T-cell (primary cell): ENCODE measurements around the gene MAPK8IP1. TPM values are rescaled to one million over a fixed set of nuclear protein-coding genes. Genes with fewer than 3 reads are reported as not detected.
A peak's percentile ranks its signal among the peaks of the same experiment; 100 is the strongest.

Source experiments
- ATAC-seq, 4 experiments: fragments of 200-7000 bp in 3 of 4; fragments of 150-1000 bp in 1 of 4; cut with Tn5 transposase; replicated peaks in 1 of 4; 1 replicate in 3 of 4; 2 replicates in 1 of 4; pipeline ENCODE4 v1.10.0; 2021; ENCODE audit warnings: moderate library complexity in 3 of 4, mild to moderate bottlenecking in 2 of 4, moderate number of reproducible peaks in 1 of 4
- CTCF ChIA-PET, 2 donors: fragments of 300-600 bp; sonication (Branson Sonifier 250); formaldehyde crosslinking; loops; one replicate each; lab custom pipeline; 2022; ENCODE audit warnings: antibody characterized with exemption in 2 of 2; lab: Charles Lee
- POLR2A ChIA-PET, 2 donors: fragments of 300-600 bp; sonication (Branson Sonifier 250); formaldehyde crosslinking; loops; one replicate each; lab custom pipeline; 2022; ENCODE audit warnings: antibody characterized with exemption in 2 of 2; lab: Charles Lee
- DNase-seq, 35 experiments: peaks; one replicate each; pipeline versions ENCODE4 v3.0.0 to v3.0.0-alpha.2; 2013 to 2023
- H3K27ac ChIP-seq: one replicate; pipeline ENCODE4 v1.5.1; 2013; ENCODE audit warnings: low read length
- H3K27me3 ChIP-seq, 2 experiments: replicated peaks in 1 of 2; 1 replicate in 1 of 2; 2 replicates in 1 of 2; pipeline versions ENCODE4 v1.6.1 to v1.7.0; 2013; ENCODE audit warnings: low read length in 1 of 2, mixed read lengths in 1 of 2; ENCODE audit not compliant: control insufficient read depth in 2 of 2, insufficient read depth in 2 of 2; ENCODE audit errors: extremely low read depth in 1 of 2
- H3K36me3 ChIP-seq, 2 donors: 1 replicate in 1 of 2; 2 replicates in 1 of 2; pipeline versions ENCODE4 v1.6.1 to v1.7.0; 2013; ENCODE audit warnings: low read length in 1 of 2; ENCODE audit not compliant: control insufficient read depth in 2 of 2, insufficient read depth in 1 of 2; ENCODE audit errors: extremely low read depth in 1 of 2
- H3K4me1 ChIP-seq, 2 experiments: 1 replicate in 1 of 2; 2 replicates in 1 of 2; pipeline versions ENCODE4 v1.6.1 to v1.7.0; 2013; ENCODE audit warnings: low read length in 2 of 2, mixed read lengths in 1 of 2; ENCODE audit not compliant: insufficient read depth in 2 of 2, control insufficient read depth in 1 of 2; ENCODE audit errors: extremely low read depth in 1 of 2
- H3K4me3 ChIP-seq, 2 donors: 1 replicate in 1 of 2; 2 replicates in 1 of 2; pipeline versions ENCODE4 v1.5.1 to v1.7.0; 2013; ENCODE audit warnings: mild to moderate bottlenecking in 2 of 2, low read length in 1 of 2, moderate library complexity in 1 of 2; ENCODE audit not compliant: control insufficient read depth in 1 of 2; ENCODE audit errors: extremely low read depth in 1 of 2
- H3K9me3 ChIP-seq: 2 replicates; pipeline ENCODE4 v1.7.0; 2013
- H3K27ac Mint-ChIP-seq, 2 donors: one replicate each; pipeline ENCODE4 v1.8.0; 2020 to 2021; ENCODE audit warnings: mild to moderate bottlenecking in 2 of 2, mixed read lengths in 2 of 2
- H3K27me3 Mint-ChIP-seq, 2 donors: one replicate each; pipeline ENCODE4 v1.8.0; 2021 to 2022; ENCODE audit warnings: mixed read lengths in 2 of 2
- H3K36me3 Mint-ChIP-seq: one replicate; pipeline ENCODE4 v1.8.0; 2021; ENCODE audit warnings: mixed read lengths
- H3K4me1 Mint-ChIP-seq, 3 donors: one replicate each; pipeline ENCODE4 v1.8.0; 2020 to 2022; ENCODE audit warnings: mixed read lengths in 3 of 3, mild to moderate bottlenecking in 1 of 3
- H3K4me3 Mint-ChIP-seq, 3 donors: one replicate each; pipeline ENCODE4 v1.8.0; 2020 to 2022; ENCODE audit warnings: mild to moderate bottlenecking in 3 of 3, mixed read lengths in 3 of 3, moderate library complexity in 3 of 3
- H3K9me3 Mint-ChIP-seq, 3 donors: one replicate each; pipeline ENCODE4 v1.8.0; 2020 to 2022; ENCODE audit warnings: mixed read lengths in 3 of 3
- WGBS: methylation state at CpG from one replicate; pipeline ENCODE4 v1.1.5; 2013; ENCODE audit warnings: missing lambda C conversion rate; ENCODE audit not compliant: insufficient coverage; 5-methylcytosine and 5-hydroxymethylcytosine counted together
- total RNA-seq, 35 experiments: library from RNA in 6 of 35; stranded (reverse) in 6 of 35; fragments of 120-200 nt in 1 of 35; gene quantifications; one replicate each; pipeline versions ENCODE4 v1.2.1 to v1.2.4 and lab custom pipeline; 2013 to 2026

The MAPK8IP1 gene
- total RNA-seq, 5 donors from 2014 or later (not counting 1 experiment from before 2014, with no cell fraction given), result 0.90 to 9.9 (median 1.8) TPM

- H3K27ac ChIP-seq, result peak overlapping the region; percentile 97
- Mint-ChIP-seq H3K4me3 (peak overlapping the region; percentile 85 to 90 (median 87)), H3K27ac (peak overlapping the region; percentile 89 to 90), H3K9me3 (no peaks in the 10 kb centered on the region), H3K27me3 (no peaks in the 10 kb centered on the region), H3K36me3 (peaks cover 12% of the 10 kb centered on the region), H3K4me1 (peaks cover 53 to 60% (median 58%) of the 10 kb centered on the region in 3 donors)
- ChIA-PET POLR2A (interaction anchor here in 1 of 2 donors (0.5 to 1.2 kb wide), 5 partner anchors 11 to 1526 kb away, joined by 3 to 13 read pairs (median 3); partner anchors contain the start of gene PEX16), CTCF (interaction anchor here in 1 of 2 donors (0.9 to 1.5 kb wide), 3 partner anchors 72 to 160 kb away, joined by 4 to 8 read pairs (median 6); partner anchors contain the start of gene PEX16)
- no peaks in the 10 kb centered on the region for H3K27me3 ChIP-seq
- H3K4me3 ChIP-seq, result peak overlapping the region in 1 of 2 donors; percentile 95
- ATAC-seq (no peak), DNase-seq (no peak)
- WGBS, result 94% methylated on average over 3 of the region's 4 CpGs
- peaks cover 19 to 48% of the 10 kb centered on the region in 2 experiments for H3K4me1 ChIP-seq
- H3K36me3 ChIP-seq, result peaks cover 0 to 6% of the 10 kb centered on the region in 2 donors
- H3K9me3 ChIP-seq, result no peaks in the 10 kb centered on the region
Measured at GRCh38 chr11:45846174-45846675, 39.2 kb upstream of the MAPK8IP1 start.

- Histone ChIP-seq H3K4me1 (peaks cover 19 to 50% of the 10 kb centered on the region in 2 experiments), H3K36me3 (peaks cover 0 to 6% of the 10 kb centered on the region in 2 donors), H3K27me3 (no peaks in the 10 kb centered on the region), H3K9me3 (no peaks in the 10 kb centered on the region), H3K27ac (peak within 1 kb of the TSS; percentile 97), H3K4me3 (peak within 1 kb of the TSS; percentile 78 to 95)
- WGBS, result under 1% methylated on average over 73 of the region's 75 CpGs
- POLR2A ChIA-PET, result interaction anchor here (0.6 to 1.2 kb wide), 7 partner anchors 10 to 1794 kb away, joined by 3 to 13 read pairs (median 3); partner anchors contain the start of gene PEX16 (in 1 of the 2)
- H3K4me3 Mint-ChIP-seq, result peak within 1 kb of the TSS; percentile 85 to 90 (median 87)
- peak; percentile 83 to 95 (median 92) for ATAC-seq
- H3K9me3 Mint-ChIP-seq, result no peaks in the 10 kb centered on the region
- peak within 1 kb of the TSS; percentile 89 to 90 for H3K27ac Mint-ChIP-seq
- no peaks in the 10 kb centered on the region for H3K27me3 Mint-ChIP-seq
- H3K36me3 Mint-ChIP-seq, result peaks cover 12% of the 10 kb centered on the region
- CTCF ChIA-PET, result interaction anchor here in 1 of 2 donors (0.7 to 1.1 kb wide), 7 partner anchors 12 to 160 kb away, joined by 3 to 8 read pairs (median 5); partner anchors contain the start of gene PEX16
- DNase-seq, result peak; percentile 90 to 99 (median 97)
- H3K4me1 Mint-ChIP-seq, result peaks cover 60 to 65% (median 64%) of the 10 kb centered on the region in 3 donors
Measured at GRCh38 chr11:45846974-45847910, 38.2 kb upstream of the MAPK8IP1 start, which contains the start of gene CRY2. CRY2 (plus strand) TSS chr11:45847475; CDS start chr11:45847491, 16 bp downstream.

- Mint-ChIP-seq H3K4me1 (peaks cover 62 to 68% (median 63%) of the 10 kb centered on the region in 3 donors), H3K9me3 (no peaks in the 10 kb centered on the region), H3K4me3 (peak overlapping the region; percentile 85 to 90 (median 87)), H3K27ac (peak overlapping the region in 1 of 2 donors; percentile 74), H3K36me3 (peaks cover 12% of the 10 kb centered on the region), H3K27me3 (no peaks in the 10 kb centered on the region)
- H3K9me3 ChIP-seq, result no peaks in the 10 kb centered on the region
- H3K36me3 ChIP-seq, result peaks cover 0 to 6% of the 10 kb centered on the region in 2 donors
- peak overlapping the region; percentile 78 to 95 for H3K4me3 ChIP-seq
- POLR2A ChIA-PET, result interaction anchor here (0.6 to 0.7 kb wide), 7 partner anchors 12 to 935 kb away, joined by 3 to 7 read pairs (median 4); no protein-coding TSS in a partner anchor
- WGBS, result 2% methylated on average over 10 of the region's 16 CpGs
- ATAC-seq, result peak; percentile 7 to 23 (median 20)
- peak overlapping the region; percentile 94 for H3K27ac ChIP-seq
- peak in 32 of 35 experiments; percentile 17 to 66 (median 40) for DNase-seq
- CTCF ChIA-PET, result interaction anchor here in 1 of 2 donors (0.6 to 0.9 kb wide), 2 partner anchors 158 to 1368 kb away, joined by 5 read pairs; no protein-coding TSS in a partner anchor
- no peaks in the 10 kb centered on the region for H3K27me3 ChIP-seq
- H3K4me1 ChIP-seq, result peaks cover 19 to 52% of the 10 kb centered on the region in 2 experiments
Measured at GRCh38 chr11:45847911-45848316, 37.5 kb upstream of the MAPK8IP1 start.

- H3K4me3 Mint-ChIP-seq, result peak overlapping the region; percentile 85 to 90 (median 87)
- H3K4me3 ChIP-seq, result peak overlapping the region in 1 of 2 donors; percentile 5
- WGBS, result 91% methylated on average over 5 of the region's 8 CpGs
- ATAC-seq (no peak), DNase-seq (no peak)
- H3K27me3 ChIP-seq, result no peaks in the 10 kb centered on the region
- H3K4me1 Mint-ChIP-seq, result peaks cover 56 to 63% (median 61%) of the 10 kb centered on the region in 3 donors
- peaks cover 17 to 51% of the 10 kb centered on the region in 2 experiments for H3K4me1 ChIP-seq
- ChIA-PET CTCF (interaction anchor here in 1 of 2 donors (0.6 to 0.9 kb wide), 2 partner anchors 157 to 1367 kb away, joined by 5 read pairs; no protein-coding TSS in a partner anchor), POLR2A (interaction anchor here (0.6 to 0.7 kb wide), 7 partner anchors 11 to 934 kb away, joined by 3 to 7 read pairs (median 4); no protein-coding TSS in a partner anchor)
- H3K9me3 ChIP-seq, result no peaks in the 10 kb centered on the region
- peak overlapping the region in 1 of 2 donors; percentile 22 for H3K27ac Mint-ChIP-seq
- H3K27ac ChIP-seq, result no peak overlapping the region
- H3K27me3 Mint-ChIP-seq, result no peaks in the 10 kb centered on the region
- peaks cover 12% of the 10 kb centered on the region for H3K36me3 Mint-ChIP-seq
- H3K36me3 ChIP-seq, result peaks cover 0 to 11% of the 10 kb centered on the region in 2 donors
- no peaks in the 10 kb centered on the region for H3K9me3 Mint-ChIP-seq
Measured at GRCh38 chr11:45848654-45849081, 36.8 kb upstream of the MAPK8IP1 start.

- peaks cover 0 to 21% of the 10 kb centered on the region in 2 donors for H3K36me3 ChIP-seq
- DNase-seq (no peak), ATAC-seq (no peak)
- peaks cover 17 to 51% of the 10 kb centered on the region in 2 experiments for H3K4me1 ChIP-seq
- no peak overlapping the region for H3K4me3 ChIP-seq
- no peaks in the 10 kb centered on the region for H3K9me3 ChIP-seq
- H3K27ac Mint-ChIP-seq, result no peak overlapping the region
- POLR2A ChIA-PET, result interaction anchor here in 1 of 2 donors (0.6 kb wide), 1 partner anchor 16 kb away, joined by 10 read pairs; no protein-coding TSS in a partner anchor
- peaks cover 55 to 65% (median 59%) of the 10 kb centered on the region in 3 donors for H3K4me1 Mint-ChIP-seq
- no peaks in the 10 kb centered on the region for H3K27me3 ChIP-seq
- H3K9me3 Mint-ChIP-seq, result no peaks in the 10 kb centered on the region
- peaks cover 17% of the 10 kb centered on the region for H3K36me3 Mint-ChIP-seq
- H3K27me3 Mint-ChIP-seq, result no peaks in the 10 kb centered on the region
- H3K4me3 Mint-ChIP-seq, result peak overlapping the region in 1 of 3 donors; percentile 53
- CTCF ChIA-PET, result interaction anchor here in 1 of 2 donors (1.1 to 2.3 kb wide), 2 partner anchors 23 to 79 kb away, joined by 3 to 6 read pairs; no protein-coding TSS in a partner anchor
- WGBS, result 100% methylated on average over 2 of the region's 2 CpGs
- no peak overlapping the region for H3K27ac ChIP-seq
Measured at GRCh38 chr11:45850446-45850845, 35.0 kb upstream of the MAPK8IP1 start.
